ENCODE data around the gene EHD4. TPM values are rescaled to one million over a fixed set of nuclear protein-coding genes. Genes with fewer than 3 reads are reported as not detected.

The EHD4 gene
- total and polyA plus RNA-seq, 2 experiments from 2014 or later: 27.3 to 34.7 TPM

- WGBS (ENCODE audit: low lambda C conversion rate, missing lambda C conversion rate): 89% methylated on average over 8 of the region's 8 CpGs
- TF ChIP-seq EZH2 (IDR thresholded peaks at IDR 0.05; ENCODE audit: borderline replicate concordance) (no peak), CTCF (IDR thresholded peaks at IDR 0.05; ENCODE audit: poor library complexity) (no peak), EZH2phosphoT487 (IDR thresholded peaks at IDR 0.05; ENCODE audit: low read depth, severe bottlenecking, unreplicated experiment) (no peak)
- Histone ChIP-seq H3K4me2 (no peak overlapping the region), H3K27me3 (no peaks in the 10 kb centered on the region), H3K36me3 (replicated peaks; ENCODE audit: insufficient read depth, low read depth) (no peaks in the 10 kb centered on the region), H4K20me1 (ENCODE audit: insufficient read depth, poor library complexity, severe bottlenecking) (no peaks in the 10 kb centered on the region), H3K79me2 (no peaks in the 10 kb centered on the region), H3K4me1 (ENCODE audit: insufficient read depth) (no peaks in the 10 kb centered on the region), H3K4me3 (no peak overlapping the region), H3K27ac (no peak overlapping the region), H3K9me2 (replicated peaks; ENCODE audit: insufficient read depth) (no peaks in the 10 kb centered on the region), H2AFZ (no peak overlapping the region), H3K9me3 (ENCODE audit: low read depth) (no peaks in the 10 kb centered on the region)
- no peak for DNase-seq (ENCODE audit: low spot score)
Measured at GRCh38 chr15:41851755-41852370, 120.5 kb downstream of the EHD4 start.

DNA sequence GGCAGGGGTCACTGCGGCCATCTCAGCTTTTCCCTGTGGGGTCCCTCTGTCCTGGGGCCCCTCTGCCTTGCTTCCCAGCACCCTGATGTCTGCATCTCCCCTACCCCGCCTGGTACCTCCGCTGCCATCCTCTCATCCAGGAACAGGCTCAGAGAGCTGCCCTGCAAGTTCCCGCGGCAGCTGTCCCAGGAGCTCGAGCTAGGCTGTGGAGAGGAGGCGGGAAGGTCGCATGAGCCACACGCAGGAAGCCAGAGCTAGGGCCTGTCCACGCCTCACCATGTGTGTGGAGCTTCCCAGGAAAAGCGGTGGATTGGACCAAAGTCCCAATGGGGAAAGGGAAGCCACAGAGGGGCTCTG lies 121.2 kb downstream of the EHD4 start:
- H3K27ac ChIP-seq: no peak overlapping the region
- H3K27me3 ChIP-seq: no peaks in the 10 kb centered on the region

GRCh38 chr15:41850482-41851166 lies 121.7 kb downstream of the EHD4 start:
- 90% methylated on average over 16 of the region's 16 CpGs for WGBS (ENCODE audit: low lambda C conversion rate, missing lambda C conversion rate)

More for the DNA sequence above, 121.2 kb downstream of the EHD4 start:
- Histone ChIP-seq H3K4me1 (ENCODE audit: insufficient read depth) (no peaks in the 10 kb centered on the region), H3K9me3 (ENCODE audit: low read depth) (no peaks in the 10 kb centered on the region), H2AFZ (no peak overlapping the region), H3K4me3 (no peak overlapping the region), H3K9me2 (replicated peaks; ENCODE audit: insufficient read depth) (no peaks in the 10 kb centered on the region), H3K79me2 (no peaks in the 10 kb centered on the region), H4K20me1 (ENCODE audit: insufficient read depth, poor library complexity, severe bottlenecking) (no peaks in the 10 kb centered on the region), H3K36me3 (replicated peaks; ENCODE audit: insufficient read depth, low read depth) (no peaks in the 10 kb centered on the region), H3K4me2 (no peak overlapping the region)
- no peak for TF ChIP-seq EZH2 (IDR thresholded peaks at IDR 0.05; ENCODE audit: borderline replicate concordance)
- TF ChIP-seq EZH2phosphoT487 (IDR thresholded peaks at IDR 0.05; ENCODE audit: low read depth, severe bottlenecking, unreplicated experiment): no peak
- TF ChIP-seq CTCF (IDR thresholded peaks at IDR 0.05; ENCODE audit: poor library complexity): no peak
- no peak for DNase-seq (ENCODE audit: low spot score)
- WGBS (ENCODE audit: low lambda C conversion rate, missing lambda C conversion rate): 84% methylated on average over 11 of the region's 11 CpGs

More at GRCh38 chr15:41850482-41851166, 121.7 kb downstream of the EHD4 start:
- Histone ChIP-seq H3K36me3 (replicated peaks; ENCODE audit: insufficient read depth, low read depth) (no peaks in the 10 kb centered on the region), H3K27ac (no peak overlapping the region), H3K27me3 (no peaks in the 10 kb centered on the region), H3K4me2 (no peak overlapping the region), H4K20me1 (ENCODE audit: insufficient read depth, poor library complexity, severe bottlenecking) (no peaks in the 10 kb centered on the region), H2AFZ (no peak overlapping the region), H3K9me2 (replicated peaks; ENCODE audit: insufficient read depth) (no peaks in the 10 kb centered on the region), H3K4me3 (no peak overlapping the region), H3K9me3 (ENCODE audit: low read depth) (no peaks in the 10 kb centered on the region), H3K79me2 (no peaks in the 10 kb centered on the region), H3K4me1 (ENCODE audit: insufficient read depth) (no peaks in the 10 kb centered on the region)
- no peak for DNase-seq (ENCODE audit: low spot score)
- TF ChIP-seq CTCF (IDR thresholded peaks at IDR 0.05; ENCODE audit: poor library complexity) (no peak), EZH2 (IDR thresholded peaks at IDR 0.05; ENCODE audit: borderline replicate concordance) (no peak), EZH2phosphoT487 (IDR thresholded peaks at IDR 0.05; ENCODE audit: low read depth, severe bottlenecking, unreplicated experiment) (no peak)

Data from hepatocyte (in vitro differentiated cells).